Measurements from ENCODE around the gene RPL35.

DNA sequence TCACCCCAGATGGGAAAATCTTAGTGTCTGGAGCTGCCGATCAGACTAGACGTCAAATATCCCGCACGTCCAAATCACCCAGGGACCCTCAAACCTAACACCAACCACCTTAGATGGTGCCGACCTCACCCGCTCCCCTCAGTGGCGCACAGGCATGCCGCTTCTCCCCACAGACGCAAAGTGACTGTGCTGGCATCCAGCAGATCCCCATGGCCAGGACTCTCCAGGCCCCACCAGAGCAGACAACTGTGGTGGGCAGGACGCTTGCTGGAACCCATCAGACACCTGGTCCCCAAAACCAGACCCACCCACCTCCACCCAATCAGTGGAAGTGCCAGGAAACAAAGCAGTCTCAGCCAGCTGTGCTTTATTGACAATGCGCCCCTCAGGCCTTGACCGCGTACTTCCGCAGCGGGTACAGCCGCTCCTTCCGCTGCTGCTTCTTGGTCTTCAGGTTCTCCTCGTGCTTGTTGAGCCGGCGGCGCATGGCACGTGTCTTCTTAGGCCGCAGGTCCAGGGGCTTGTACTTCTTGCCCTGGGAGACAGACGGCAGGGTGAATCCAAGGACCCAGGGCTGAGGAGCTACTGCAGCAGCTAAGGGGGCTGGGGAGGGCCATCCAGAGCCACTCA lies 4.1 kb downstream of the RPL35 start:
- TF ChIP-seq POLR2A (IDR thresholded peaks at IDR 0.05; ENCODE audit: low read depth): no peak
- TF ChIP-seq, protein P1, sequence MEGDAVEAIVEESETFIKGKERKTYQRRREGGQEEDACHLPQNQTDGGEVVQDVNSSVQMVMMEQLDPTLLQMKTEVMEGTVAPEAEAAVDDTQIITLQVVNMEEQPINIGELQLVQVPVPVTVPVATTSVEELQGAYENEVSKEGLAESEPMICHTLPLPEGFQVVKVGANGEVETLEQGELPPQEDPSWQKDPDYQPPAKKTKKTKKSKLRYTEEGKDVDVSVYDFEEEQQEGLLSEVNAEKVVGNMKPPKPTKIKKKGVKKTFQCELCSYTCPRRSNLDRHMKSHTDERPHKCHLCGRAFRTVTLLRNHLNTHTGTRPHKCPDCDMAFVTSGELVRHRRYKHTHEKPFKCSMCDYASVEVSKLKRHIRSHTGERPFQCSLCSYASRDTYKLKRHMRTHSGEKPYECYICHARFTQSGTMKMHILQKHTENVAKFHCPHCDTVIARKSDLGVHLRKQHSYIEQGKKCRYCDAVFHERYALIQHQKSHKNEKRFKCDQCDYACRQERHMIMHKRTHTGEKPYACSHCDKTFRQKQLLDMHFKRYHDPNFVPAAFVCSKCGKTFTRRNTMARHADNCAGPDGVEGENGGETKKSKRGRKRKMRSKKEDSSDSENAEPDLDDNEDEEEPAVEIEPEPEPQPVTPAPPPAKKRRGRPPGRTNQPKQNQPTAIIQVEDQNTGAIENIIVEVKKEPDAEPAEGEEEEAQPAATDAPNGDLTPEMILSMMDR (IDR thresholded peaks at IDR 0.05): no peak
- TF ChIP-seq POLR2AphosphoS5 (IDR thresholded peaks at IDR 0.05): no peak
- no peak for TF ChIP-seq EP300 (IDR thresholded peaks at IDR 0.05)
